ENCODE measurements around the gene BRINP3. TPM values are rescaled to one million over a fixed set of nuclear protein-coding genes. Genes with fewer than 3 reads are reported as not detected.

Gene BRINP3
- polyA plus RNA-seq, 1 donor from 2014 or later, result 7.7 TPM

DNA sequence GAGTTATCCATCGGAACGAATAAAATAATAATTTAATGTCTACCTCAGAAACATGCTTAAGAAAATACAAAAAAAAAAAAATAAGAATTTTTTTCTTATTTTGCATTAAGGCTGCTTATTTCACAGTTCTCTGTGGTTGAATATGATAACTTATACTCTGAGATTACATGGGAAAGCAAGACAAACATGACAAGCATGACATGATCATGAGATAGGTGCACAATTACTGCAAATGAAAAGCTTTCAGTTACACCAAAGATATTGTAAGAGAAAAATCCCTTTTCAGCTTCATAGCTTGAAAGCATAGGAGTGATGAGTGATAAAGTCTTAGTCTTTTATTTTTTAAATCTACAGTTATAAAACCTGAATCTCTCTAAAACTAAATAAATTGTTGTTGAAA, 154.1 kb downstream of the BRINP3 start:
- H3K9ac ChIP-seq (ENCODE audit: low read length), result no peak overlapping the region
- no peaks in the 10 kb centered on the region for H3K9me2 ChIP-seq (ENCODE audit: insufficient read depth, low read length)
- peak overlapping the region; percentile 45 for H3K4me2 ChIP-seq (ENCODE audit: low read length)
- no peaks in the 10 kb centered on the region for H3K79me2 ChIP-seq (replicated peaks; ENCODE audit: insufficient read depth, low read length)
- no peaks in the 10 kb centered on the region for H3K36me3 ChIP-seq (ENCODE audit: insufficient read depth, low read length)
- no peaks in the 10 kb centered on the region for H3F3A ChIP-seq (ENCODE audit: insufficient read depth, low read length, poor library complexity, severe bottlenecking)
- no peaks in the 10 kb centered on the region for H3K9me3 ChIP-seq (ENCODE audit: low read length)
- H3K4me3 ChIP-seq (ENCODE audit: low read length), result no peak overlapping the region
- H3K27me3 ChIP-seq (ENCODE audit: insufficient read depth, low read depth, low read length), result no peaks in the 10 kb centered on the region
- TF ChIP-seq POLR2AphosphoS5 (IDR thresholded peaks at IDR 0.05) (peak; percentile 86), EZH2 (IDR thresholded peaks at IDR 0.05; ENCODE audit: borderline replicate concordance, insufficient read depth, low read length, poor library complexity, severe bottlenecking) (no peak), EP300 (conservative IDR thresholded peaks at IDR 0.05; ENCODE audit: poor library complexity, severe bottlenecking) (peak; percentile 89), RAD21 (conservative IDR thresholded peaks at IDR 0.05) (peak; percentile 10), MXI1 (conservative IDR thresholded peaks at IDR 0.05; ENCODE audit: poor library complexity, severe bottlenecking) (no peak)
- TF ChIP-seq, protein P1, sequence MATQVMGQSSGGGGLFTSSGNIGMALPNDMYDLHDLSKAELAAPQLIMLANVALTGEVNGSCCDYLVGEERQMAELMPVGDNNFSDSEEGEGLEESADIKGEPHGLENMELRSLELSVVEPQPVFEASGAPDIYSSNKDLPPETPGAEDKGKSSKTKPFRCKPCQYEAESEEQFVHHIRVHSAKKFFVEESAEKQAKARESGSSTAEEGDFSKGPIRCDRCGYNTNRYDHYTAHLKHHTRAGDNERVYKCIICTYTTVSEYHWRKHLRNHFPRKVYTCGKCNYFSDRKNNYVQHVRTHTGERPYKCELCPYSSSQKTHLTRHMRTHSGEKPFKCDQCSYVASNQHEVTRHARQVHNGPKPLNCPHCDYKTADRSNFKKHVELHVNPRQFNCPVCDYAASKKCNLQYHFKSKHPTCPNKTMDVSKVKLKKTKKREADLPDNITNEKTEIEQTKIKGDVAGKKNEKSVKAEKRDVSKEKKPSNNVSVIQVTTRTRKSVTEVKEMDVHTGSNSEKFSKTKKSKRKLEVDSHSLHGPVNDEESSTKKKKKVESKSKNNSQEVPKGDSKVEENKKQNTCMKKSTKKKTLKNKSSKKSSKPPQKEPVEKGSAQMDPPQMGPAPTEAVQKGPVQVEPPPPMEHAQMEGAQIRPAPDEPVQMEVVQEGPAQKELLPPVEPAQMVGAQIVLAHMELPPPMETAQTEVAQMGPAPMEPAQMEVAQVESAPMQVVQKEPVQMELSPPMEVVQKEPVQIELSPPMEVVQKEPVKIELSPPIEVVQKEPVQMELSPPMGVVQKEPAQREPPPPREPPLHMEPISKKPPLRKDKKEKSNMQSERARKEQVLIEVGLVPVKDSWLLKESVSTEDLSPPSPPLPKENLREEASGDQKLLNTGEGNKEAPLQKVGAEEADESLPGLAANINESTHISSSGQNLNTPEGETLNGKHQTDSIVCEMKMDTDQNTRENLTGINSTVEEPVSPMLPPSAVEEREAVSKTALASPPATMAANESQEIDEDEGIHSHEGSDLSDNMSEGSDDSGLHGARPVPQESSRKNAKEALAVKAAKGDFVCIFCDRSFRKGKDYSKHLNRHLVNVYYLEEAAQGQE (IDR thresholded peaks at IDR 0.05; ENCODE audit: borderline replicate concordance), result peak; percentile 24
- H4K20me1 ChIP-seq (ENCODE audit: insufficient read depth), result no peaks in the 10 kb centered on the region
- H3K27ac ChIP-seq (ENCODE audit: low read length), result peak overlapping the region; percentile 36
- H2AFZ ChIP-seq (ENCODE audit: low read depth, low read length), result no peak overlapping the region

DNA sequence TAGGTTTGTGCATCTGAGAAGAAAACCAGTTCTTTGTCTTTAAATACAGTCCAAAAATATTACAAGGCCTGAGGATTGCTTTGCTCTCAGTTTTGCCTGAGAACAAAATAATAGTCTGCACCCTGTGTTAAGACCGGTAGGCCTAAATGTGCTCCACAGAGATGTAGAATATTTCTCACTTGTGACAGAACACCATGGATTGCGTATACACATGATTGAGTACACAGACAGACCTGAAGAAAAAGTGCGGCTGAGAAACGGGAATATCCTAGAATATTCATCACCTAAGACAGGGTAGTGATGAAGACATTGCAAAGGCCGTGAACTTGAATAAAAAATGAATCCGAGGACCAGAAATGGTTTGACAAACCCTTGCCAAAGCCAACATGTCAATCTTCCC, 155.4 kb downstream of the BRINP3 start:
- no peak overlapping the region for H3K4me3 ChIP-seq (ENCODE audit: low read length)
- no peaks in the 10 kb centered on the region for H3K9me2 ChIP-seq (ENCODE audit: insufficient read depth, low read length)
- H3K9me3 ChIP-seq (ENCODE audit: low read length), result no peaks in the 10 kb centered on the region
- no peaks in the 10 kb centered on the region for H3K27me3 ChIP-seq (ENCODE audit: insufficient read depth, low read depth, low read length)
- H3K4me2 ChIP-seq (ENCODE audit: low read length), result no peak overlapping the region
- no peak overlapping the region for H3K27ac ChIP-seq (ENCODE audit: low read length)
- H3K36me3 ChIP-seq (ENCODE audit: insufficient read depth, low read length), result no peaks in the 10 kb centered on the region
- no peaks in the 10 kb centered on the region for H4K20me1 ChIP-seq (ENCODE audit: insufficient read depth)
- no peak overlapping the region for H2AFZ ChIP-seq (ENCODE audit: low read depth, low read length)
- no peak overlapping the region for H3K9ac ChIP-seq (ENCODE audit: low read length)
- TF ChIP-seq, protein P1 (IDR thresholded peaks at IDR 0.05; ENCODE audit: borderline replicate concordance), result no peak
- TF ChIP-seq SMC3 (conservative IDR thresholded peaks at IDR 0.05; ENCODE audit: poor library complexity) (no peak), TAF1 (IDR thresholded peaks at IDR 0.05; ENCODE audit: low read depth) (no peak), POLR2AphosphoS5 (IDR thresholded peaks at IDR 0.05) (no peak), EZH2 (IDR thresholded peaks at IDR 0.05; ENCODE audit: borderline replicate concordance, insufficient read depth, low read length, poor library complexity, severe bottlenecking) (no peak), RAD21 (conservative IDR thresholded peaks at IDR 0.05) (no peak), EP300 (conservative IDR thresholded peaks at IDR 0.05; ENCODE audit: poor library complexity, severe bottlenecking) (no peak), MXI1 (conservative IDR thresholded peaks at IDR 0.05; ENCODE audit: poor library complexity, severe bottlenecking) (no peak)
- TF ChIP-seq, protein P2, sequence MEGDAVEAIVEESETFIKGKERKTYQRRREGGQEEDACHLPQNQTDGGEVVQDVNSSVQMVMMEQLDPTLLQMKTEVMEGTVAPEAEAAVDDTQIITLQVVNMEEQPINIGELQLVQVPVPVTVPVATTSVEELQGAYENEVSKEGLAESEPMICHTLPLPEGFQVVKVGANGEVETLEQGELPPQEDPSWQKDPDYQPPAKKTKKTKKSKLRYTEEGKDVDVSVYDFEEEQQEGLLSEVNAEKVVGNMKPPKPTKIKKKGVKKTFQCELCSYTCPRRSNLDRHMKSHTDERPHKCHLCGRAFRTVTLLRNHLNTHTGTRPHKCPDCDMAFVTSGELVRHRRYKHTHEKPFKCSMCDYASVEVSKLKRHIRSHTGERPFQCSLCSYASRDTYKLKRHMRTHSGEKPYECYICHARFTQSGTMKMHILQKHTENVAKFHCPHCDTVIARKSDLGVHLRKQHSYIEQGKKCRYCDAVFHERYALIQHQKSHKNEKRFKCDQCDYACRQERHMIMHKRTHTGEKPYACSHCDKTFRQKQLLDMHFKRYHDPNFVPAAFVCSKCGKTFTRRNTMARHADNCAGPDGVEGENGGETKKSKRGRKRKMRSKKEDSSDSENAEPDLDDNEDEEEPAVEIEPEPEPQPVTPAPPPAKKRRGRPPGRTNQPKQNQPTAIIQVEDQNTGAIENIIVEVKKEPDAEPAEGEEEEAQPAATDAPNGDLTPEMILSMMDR (IDR thresholded peaks at IDR 0.05; ENCODE audit: poor library complexity, severe bottlenecking), result no peak
- H3F3A ChIP-seq (ENCODE audit: insufficient read depth, low read length, poor library complexity, severe bottlenecking), result no peaks in the 10 kb centered on the region
- H3K79me2 ChIP-seq (replicated peaks; ENCODE audit: insufficient read depth, low read length), result no peaks in the 10 kb centered on the region
